PC-9 (cell line): ENCODE results near the gene LRRC46.

Experiments
- EZH2 ChIP-seq: fragments of 200-600 bp; sonication (generic); IDR thresholded peaks from 2 replicates; pipeline ENCODE4 v1.8.0; 2017; ENCODE audit warnings: antibody characterized with exemption, low read depth
- TF ChIP-seq, protein P1 (sequence below): fragments of 200-600 bp; sonication (generic); conservative IDR thresholded peaks from 2 replicates; pipeline ENCODE4 v1.6.1; 2017; ENCODE audit warnings: mixed run types, antibody characterized with exemption, mild to moderate bottlenecking, moderate library complexity

DNA sequence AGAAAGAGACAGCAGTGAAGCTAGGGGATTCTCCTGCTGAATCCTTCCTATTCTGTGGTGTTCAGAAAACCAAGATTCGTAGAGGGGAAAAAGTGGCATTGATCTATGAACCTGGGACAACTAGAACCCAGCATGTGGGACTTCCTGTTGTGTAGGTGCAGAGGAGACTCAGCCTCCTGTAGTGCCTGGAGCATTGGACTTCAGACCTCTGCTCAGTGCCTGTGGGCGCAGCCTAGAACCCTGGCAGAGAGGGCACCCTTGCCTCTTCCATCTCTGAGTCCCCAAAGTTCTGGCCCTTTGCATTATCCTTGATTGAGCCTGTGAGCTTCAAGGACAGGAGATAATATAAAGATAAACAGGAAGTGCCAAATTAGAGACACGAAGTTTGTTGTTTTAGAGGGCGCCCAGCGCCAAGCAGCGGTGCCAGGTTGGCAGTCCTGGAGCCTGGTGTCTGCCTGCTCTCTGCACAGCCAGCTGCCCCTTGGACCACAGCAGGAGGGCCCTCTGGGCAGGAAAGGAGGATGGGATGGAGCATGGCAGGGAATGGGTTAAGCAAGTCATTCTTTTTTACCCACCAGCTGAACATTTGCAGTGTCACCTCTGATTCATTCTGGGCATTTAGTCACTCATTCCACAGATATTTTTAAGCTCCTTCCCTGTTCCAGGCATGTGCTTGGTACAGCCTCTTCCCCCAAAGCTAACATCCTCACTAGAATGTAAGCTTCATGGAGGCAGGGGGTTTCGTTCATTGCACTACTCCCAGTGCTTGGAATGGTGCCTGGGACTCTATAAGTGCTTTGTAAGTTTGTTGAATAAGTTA, 31.4 kb downstream of the LRRC46 start:
- TF ChIP-seq, protein P1, sequence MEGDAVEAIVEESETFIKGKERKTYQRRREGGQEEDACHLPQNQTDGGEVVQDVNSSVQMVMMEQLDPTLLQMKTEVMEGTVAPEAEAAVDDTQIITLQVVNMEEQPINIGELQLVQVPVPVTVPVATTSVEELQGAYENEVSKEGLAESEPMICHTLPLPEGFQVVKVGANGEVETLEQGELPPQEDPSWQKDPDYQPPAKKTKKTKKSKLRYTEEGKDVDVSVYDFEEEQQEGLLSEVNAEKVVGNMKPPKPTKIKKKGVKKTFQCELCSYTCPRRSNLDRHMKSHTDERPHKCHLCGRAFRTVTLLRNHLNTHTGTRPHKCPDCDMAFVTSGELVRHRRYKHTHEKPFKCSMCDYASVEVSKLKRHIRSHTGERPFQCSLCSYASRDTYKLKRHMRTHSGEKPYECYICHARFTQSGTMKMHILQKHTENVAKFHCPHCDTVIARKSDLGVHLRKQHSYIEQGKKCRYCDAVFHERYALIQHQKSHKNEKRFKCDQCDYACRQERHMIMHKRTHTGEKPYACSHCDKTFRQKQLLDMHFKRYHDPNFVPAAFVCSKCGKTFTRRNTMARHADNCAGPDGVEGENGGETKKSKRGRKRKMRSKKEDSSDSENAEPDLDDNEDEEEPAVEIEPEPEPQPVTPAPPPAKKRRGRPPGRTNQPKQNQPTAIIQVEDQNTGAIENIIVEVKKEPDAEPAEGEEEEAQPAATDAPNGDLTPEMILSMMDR: no peak
- no peak for TF ChIP-seq EZH2
